Non-pigmented ciliary epithelial cell (primary cell): Measurements from ENCODE around the gene FAM47A.

Source experiments
- DNase-seq: peaks from one replicate; pipeline ENCODE4 v3.0.0-alpha.2; 2010; ENCODE audit warnings: low read depth

Gene FAM47A

DNA sequence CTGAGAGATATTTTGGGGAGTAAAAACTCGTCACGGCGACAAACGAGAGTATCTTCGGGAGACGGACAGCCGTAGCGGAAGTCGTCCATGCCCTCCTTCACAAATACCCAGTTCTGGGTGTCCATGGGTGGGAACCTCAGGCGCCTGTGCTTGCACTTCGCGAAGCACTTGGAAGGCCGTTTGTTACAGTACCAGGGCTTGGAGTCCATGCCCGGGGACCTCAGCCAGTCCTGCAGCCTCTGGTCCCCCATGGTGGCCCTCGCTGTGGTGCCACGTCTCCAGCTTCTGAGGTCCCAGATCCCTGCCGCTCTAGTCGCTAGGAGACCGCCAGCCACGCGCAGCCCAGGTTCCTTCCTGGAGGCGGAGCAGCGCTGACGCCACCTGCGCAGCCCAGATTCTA is at the start of gene FAM47A:
Gene FAM47A, minus strand, starts transcription at position 287 of the 400 bp plus-strand sequence. Its CDS starts 36 bp downstream, at position 251.
- DNase-seq, result no peak

DNA sequence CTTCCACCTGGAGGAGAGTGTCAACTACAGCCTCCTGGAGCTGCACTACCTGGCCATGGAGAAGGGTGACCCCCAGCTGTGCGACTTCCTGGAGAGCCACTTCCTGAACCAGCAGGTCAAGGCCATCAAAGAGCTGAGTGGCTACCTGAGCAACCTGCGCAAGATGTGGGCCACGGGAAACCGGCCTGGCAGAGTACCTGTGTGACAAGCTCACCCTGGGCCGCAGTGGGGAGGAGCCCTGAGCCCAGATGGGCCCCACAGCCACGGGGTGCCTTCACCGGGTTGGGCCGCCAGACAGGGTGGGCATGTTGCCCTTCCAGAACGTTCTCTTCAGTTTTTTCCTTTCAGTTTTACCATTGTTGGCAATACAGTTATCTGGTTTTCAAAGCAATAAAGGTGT is 15.2 kb upstream of the FAM47A start:
- DNase-seq, result no peak

DNA sequence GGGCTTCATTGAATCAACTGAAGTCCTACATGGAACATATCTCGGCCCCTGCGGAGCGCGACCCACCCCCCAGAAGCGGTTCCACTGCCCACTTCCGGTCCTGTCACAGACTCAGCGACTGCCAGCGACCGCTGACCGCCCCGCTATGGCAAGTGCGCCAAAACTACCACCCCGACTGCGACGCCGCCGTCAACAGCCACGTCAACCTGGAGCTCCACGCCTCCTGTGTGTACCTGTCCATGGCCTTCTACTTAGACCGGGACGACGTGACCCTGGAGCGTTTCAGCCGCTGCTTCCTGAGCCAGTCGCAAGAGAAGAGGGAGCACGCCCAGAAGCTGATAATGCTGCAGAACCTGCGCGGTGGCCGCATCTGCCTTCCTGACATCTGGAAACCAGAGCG is 14.8 kb upstream of the FAM47A start:
- no peak for DNase-seq

GRCh38 chrX:34144246-34144645 is 12.1 kb upstream of the FAM47A start:
- no peak for DNase-seq

DNA sequence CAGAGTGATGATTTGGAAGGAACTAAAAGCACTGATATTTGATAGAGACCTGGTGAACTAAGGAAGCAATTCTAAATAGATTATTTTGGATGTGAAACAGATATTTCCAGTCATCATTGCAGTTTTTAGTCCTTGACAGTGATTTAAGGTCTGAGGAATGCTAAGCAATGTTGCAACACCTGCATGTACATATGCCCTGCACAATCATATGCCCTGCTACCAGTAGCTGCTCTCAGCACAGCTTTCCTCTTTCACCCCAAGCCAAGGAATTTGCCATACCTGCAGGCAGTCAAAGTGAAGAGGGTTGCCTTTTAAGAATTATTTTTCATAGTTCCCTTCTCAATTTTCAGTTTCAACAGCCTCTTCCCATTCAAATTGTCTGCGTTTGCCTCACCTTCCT is 8.7 kb upstream of the FAM47A start:
- DNase-seq, result no peak

DNA sequence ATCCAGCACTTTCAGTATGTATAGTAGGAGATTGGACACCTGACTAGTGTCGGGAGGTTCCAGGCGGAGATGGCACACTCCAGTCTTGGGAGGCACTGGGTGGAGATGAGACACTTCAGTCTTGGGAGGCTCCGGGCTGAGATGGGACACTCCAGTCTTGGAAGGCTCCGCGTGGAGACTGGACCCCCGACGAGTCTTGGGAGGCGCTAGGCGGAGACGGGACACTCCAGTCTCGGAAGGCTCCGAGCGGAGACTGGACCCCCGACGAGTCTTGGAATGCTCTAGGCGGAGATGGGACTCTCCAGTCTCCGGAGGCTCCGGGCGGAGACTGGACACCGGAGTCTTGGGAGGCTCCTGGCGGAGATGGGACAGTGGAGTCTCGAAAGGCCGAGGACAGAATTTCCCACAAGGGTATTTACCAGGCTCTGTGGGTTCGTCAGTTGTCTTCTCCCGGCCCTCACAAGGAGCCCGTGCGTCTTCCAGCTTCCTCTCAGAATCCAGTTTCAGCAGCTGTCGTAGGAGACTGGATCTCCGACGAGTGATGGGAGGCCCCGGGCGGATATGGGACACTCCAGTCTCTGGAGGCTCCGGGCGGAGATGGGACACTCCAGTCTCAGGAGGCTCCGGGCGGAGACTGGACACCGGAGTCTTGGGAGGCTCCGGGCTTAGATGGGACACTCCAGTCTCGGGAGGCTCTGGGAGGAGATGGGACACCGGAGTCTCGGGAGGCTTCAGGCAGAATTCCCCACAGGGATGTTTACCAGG is 952 bp downstream of the FAM47A start:
- DNase-seq, result no peak

GRCh38 chrX:34130501-34130900 is 1.6 kb downstream of the FAM47A start:
- DNase-seq, result no peak

GRCh38 chrX:34126011-34126410 is 6.1 kb downstream of the FAM47A start:
- no peak for DNase-seq

- DNase-seq, result no peak
These were observed 13.0 kb downstream of the FAM47A start for GRCh38 chrX:34119122-34119521.

GRCh38 chrX:34112459-34112858 is 19.7 kb downstream of the FAM47A start:
- no peak for DNase-seq
